Epithelial cell of proximal tubule (primary cell): ENCODE data around the gene ADARB1. TPM values are rescaled to one million over a fixed set of nuclear protein-coding genes. Genes with fewer than 3 reads are reported as not detected.

Experiments used
- DNase-seq: peaks from one replicate; pipeline ENCODE4 v3.0.0-alpha.2; 2011; ENCODE audit warnings: low read depth
- H3K4me3 ChIP-seq: 2 replicates; pipeline ENCODE4 v1.5.1; 2011; ENCODE audit warnings: low read depth, mild to moderate bottlenecking, low read length
- CTCF ChIP-seq: conservative IDR thresholded peaks from 2 replicates; pipeline ENCODE4 v1.5.1; 2012; ENCODE audit warnings: low read depth, mild to moderate bottlenecking, low read length
- total RNA-seq: library from RNA; depleted of rRNA; stranded (reverse); fragments of >200 nt; gene quantifications from 2 replicates; pipeline ENCODE4 v1.2.3, GENCODE V29; 2015

The ADARB1 gene
- total RNA-seq, 1 donor from 2014 or later = 2.2 TPM

GRCh38 chr21:45148316-45148990 lies 74.1 kb downstream of the ADARB1 start:
- no peak for TF ChIP-seq CTCF
- DNase-seq = no peak
- H3K4me3 ChIP-seq = no peak overlapping the region

- H3K4me3 ChIP-seq = no peak overlapping the region
- TF ChIP-seq CTCF = no peak
- DNase-seq = no peak
Observed at GRCh38 chr21:45149021-45149420, 74.6 kb downstream of the ADARB1 start.

GRCh38 chr21:45150638-45151131 lies 76.3 kb downstream of the ADARB1 start:
- no peak for DNase-seq
- no peak overlapping the region for H3K4me3 ChIP-seq
- no peak for TF ChIP-seq CTCF

GRCh38 chr21:45151445-45152160 lies 77.2 kb downstream of the ADARB1 start:
- no peak for TF ChIP-seq CTCF
- no peak overlapping the region for H3K4me3 ChIP-seq
- DNase-seq = no peak

GRCh38 chr21:45152265-45152746 lies 77.9 kb downstream of the ADARB1 start:
- H3K4me3 ChIP-seq = no peak overlapping the region
- DNase-seq = no peak

More at GRCh38 chr21:45152265-45152746, 77.9 kb downstream of the ADARB1 start:
- TF ChIP-seq CTCF = peak; percentile 8
